Anterior cingulate cortex (tissue), 58 donors: Measurements from ENCODE around the gene RAPGEF5.

Source experiments
- DNase-seq, 58 donors: peaks; one replicate each; lab custom pipeline; 2025; lab: John Stamatoyannopoulos, UW

Gene RAPGEF5

DNA sequence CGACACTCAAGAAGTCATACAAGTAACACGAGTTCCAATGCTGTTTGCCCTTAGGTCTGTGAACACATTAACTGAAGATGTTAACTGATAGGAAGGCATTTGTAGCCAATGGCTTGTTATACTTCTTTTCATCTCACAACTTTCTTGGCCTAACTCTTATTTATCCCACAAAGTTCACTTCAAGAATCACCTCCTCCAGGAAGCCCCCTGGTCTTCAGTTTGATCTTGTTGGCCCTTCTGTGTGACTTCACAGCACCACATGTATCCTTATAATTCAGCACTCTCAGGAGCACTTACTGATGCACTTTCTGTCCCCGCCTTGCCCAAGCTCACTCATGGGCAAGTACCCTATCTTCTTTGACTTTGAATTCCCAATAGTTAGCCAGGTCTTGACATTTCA is 159.6 kb downstream of the RAPGEF5 start:
- no peak for DNase-seq

- no peak for DNase-seq
Observed at GRCh38 chr7:22196429-22196828, 160.5 kb downstream of the RAPGEF5 start.

GRCh38 chr7:22195397-22196172 is 161.4 kb downstream of the RAPGEF5 start:
- no peak for DNase-seq

- peak in 28 of 58 donors; percentile 4 to 65 (median 34) for DNase-seq
Observed at GRCh38 chr7:22194658-22195273, 162.2 kb downstream of the RAPGEF5 start.

DNA sequence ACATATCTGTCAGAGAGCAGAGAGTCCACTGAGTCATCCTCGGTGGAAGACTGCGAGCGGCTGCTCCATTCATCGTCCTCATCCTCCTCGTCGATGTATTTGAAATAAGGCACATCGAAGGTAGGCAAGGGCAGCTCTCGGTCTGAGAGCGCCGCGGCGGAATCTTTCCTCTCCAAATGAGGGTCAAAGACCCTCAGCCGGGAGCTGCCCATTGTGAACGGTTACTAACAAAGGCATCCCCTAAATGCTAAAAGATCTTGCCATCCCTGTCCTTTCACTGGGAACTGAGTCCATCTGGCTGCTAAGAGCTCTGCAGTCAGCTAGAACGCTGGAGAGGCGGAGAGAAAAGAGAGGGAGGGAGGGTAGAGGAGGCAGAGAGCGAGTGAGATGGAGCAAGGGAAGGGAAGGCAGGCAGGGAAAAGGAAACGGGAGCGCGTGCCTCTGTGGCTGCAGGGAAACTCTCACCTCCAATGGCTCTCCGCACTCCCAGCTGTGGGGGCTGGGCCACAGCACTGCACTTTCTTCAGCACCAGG is 163.4 kb downstream of the RAPGEF5 start:
- peak in 52 of 58 donors; percentile 16 to 89 (median 62) for DNase-seq

- DNase-seq, result peak in 1 of 58 donors; percentile 35
Observed at GRCh38 chr7:22192801-22193200, 164.2 kb downstream of the RAPGEF5 start.

DNA sequence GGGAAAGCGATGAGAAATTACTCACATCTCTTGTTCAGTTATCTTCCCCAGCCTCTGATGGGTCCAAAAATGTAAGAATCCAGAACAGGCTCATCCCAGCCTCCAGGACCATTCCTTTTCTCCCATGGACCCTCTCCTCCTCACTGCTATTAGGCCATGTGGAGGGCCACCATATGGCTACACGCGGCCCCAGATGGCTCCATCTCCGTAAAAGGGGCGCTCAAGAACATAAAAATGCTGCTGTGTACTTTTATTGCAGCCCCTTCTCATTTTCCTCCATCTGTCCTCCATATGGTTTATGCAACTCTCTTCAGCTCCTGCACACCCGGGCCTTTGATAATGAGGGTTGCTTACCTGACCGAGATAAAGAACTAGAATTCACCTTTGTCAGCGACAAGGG is 166.2 kb downstream of the RAPGEF5 start:
- no peak for DNase-seq

DNA sequence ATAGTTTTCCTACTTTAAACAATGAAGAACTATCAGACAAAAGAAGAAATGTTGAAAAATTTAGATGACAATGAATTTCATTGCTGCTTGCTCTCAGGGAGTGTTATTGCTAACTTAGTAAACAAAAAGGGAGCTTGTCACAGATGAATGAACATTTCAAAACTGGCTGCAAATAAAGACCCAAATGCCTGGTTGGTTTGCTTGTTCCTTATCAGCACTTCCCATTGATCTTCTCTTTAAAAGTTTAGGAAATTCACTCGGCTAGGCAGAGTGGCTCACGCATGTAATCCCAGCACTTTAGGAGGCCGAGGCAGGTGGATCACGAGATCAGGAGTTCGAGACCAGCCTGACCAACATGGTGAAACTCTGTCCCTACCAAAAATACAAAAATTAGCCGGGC is 167.2 kb downstream of the RAPGEF5 start:
- no peak for DNase-seq

- DNase-seq, result no peak
Observed at GRCh38 chr7:22189230-22189629, 167.7 kb downstream of the RAPGEF5 start.

- no peak for DNase-seq
Observed at GRCh38 chr7:22187691-22188348, 169.1 kb downstream of the RAPGEF5 start.

DNA sequence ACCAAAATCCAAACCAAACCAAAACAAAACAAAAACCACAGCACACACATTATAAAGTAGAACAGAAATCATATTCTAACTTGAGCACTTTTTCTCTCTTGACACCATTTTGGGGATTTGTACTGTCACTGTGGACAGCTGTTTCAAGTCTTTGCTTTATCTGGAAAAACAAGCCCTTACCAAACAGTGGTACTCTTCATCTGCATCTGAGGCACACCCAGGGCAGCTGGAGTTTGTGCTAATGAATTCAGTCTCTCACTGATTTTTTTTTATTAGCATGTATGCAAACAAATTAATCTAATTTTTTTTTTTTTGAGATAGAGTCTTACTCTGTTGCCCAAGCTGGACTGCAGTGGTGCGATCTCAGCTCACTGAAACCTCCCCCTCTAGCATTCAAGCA is 171.4 kb downstream of the RAPGEF5 start:
- peak in 2 of 58 donors; percentile 18 to 36 for DNase-seq

- no peak for DNase-seq
Observed at GRCh38 chr7:22184549-22185199, 172.3 kb downstream of the RAPGEF5 start.

DNA sequence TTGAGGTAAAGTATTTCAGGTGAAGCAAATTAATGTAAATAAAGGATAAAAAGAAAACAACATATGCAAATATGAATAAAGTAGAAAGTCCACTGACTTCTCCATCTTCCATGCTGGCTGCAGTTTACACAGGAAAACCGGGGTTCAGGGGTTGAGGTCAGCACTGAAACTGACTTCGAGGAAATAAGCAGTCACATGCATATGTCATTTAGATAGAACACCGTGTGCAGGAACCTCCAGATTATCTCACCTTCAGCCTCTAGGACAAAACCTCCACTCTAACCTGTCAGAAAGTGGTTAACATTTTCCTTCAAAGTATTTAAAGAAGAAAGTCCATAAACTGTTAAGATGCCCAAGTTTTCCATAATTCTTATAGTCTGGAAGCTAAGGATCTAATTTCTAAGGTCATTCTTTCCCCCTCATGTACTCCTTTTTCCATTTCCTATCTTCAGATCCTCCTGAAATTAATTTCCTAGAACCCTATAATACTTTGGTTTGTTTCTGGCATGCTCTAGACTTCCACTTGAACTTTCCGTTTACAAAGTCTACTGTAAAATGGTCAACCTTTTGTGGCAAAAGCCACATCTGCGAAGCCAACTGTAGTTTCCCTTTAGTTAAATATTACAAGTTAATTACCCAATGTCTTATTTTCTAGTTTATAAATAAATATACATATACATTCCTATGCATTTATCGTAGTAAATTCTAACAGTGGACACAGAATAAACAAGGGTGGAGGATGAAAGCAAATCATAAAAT is 173.3 kb downstream of the RAPGEF5 start:
- DNase-seq, result no peak

DNA sequence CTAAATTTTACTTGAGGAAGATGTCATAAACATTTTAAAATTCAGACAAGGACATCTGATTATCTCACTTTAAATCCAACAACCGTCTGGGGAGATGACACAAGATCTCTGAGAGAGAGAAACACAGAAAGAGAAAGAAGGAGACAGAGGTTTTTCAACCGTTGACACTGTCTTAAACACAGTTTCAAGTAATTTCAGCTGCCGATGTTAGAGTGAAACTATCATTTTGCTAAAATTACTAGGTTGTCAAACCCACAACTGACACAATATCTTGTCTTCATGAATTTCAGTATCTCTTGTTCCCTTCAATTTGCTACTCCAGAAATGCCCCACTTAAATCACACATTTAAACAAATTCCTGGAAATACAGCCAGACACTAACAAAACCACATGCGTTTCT is 174.8 kb downstream of the RAPGEF5 start:
- DNase-seq, result no peak

DNA sequence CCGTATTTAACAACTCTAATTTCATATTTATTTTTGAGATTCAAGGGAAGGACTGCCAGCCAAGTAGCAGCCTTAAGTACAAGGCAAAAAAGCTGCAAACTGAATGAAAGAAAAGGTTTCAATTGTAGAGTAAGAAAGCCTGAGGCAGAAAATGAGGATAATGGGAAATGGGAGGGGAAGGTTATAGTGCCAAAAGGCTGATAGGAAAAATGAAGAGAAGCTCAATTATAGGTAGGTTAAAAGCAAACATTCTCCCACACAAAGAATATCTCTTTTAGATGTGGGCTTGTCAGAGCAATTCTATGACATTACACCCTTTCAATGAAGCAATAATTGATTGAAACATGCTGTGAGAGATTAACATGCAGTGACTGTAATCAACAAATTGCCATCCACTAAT is 175.3 kb downstream of the RAPGEF5 start:
- no peak for DNase-seq

- no peak for DNase-seq
Observed at GRCh38 chr7:22179442-22179879, 177.5 kb downstream of the RAPGEF5 start.

GRCh38 chr7:22178735-22179134 is 178.2 kb downstream of the RAPGEF5 start:
- DNase-seq, result no peak

DNA sequence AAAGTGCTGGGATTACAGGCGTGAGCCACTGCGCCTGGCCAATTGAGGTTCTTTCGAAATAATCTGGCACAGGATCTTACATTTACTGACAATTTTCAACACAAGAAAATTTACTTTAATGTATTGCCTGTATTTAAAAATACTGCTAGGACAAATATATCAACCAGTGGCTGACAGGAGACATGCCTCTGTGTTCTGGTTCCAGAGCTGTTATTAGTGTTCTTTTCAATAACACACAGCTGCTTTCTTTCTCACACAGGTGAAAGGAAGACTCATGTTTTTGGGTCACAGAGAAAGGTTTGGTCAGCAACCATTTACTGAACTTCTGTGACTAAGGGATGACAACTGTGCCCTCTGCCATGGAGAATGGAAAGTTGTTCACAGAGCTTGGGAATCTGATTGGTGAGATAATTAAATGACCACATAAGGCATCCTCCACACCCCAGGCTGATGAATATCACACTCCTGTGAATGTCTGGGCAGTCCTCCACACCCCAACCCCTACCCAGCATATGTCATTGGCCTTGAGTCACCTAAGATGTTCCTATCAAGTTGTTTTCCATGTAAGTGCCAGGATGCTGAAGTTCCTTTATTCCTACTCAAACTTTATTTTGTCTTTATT is 180.1 kb downstream of the RAPGEF5 start:
- DNase-seq, result no peak

GRCh38 chr7:22174574-22174953 is 182.4 kb downstream of the RAPGEF5 start:
- DNase-seq, result no peak
